HuH-7.5 (cell line): ENCODE data around the gene TAL1.
"Not testable (repeated sequence)": the region's sequence is repeated elsewhere in the genome, so short reads cannot be mapped to it uniquely, and the experiment has no call there.

Experiments used
- DNase-seq: peaks from one replicate; pipeline ENCODE4 v3.0.0; 2011; ENCODE audit warnings: low spot score

The TAL1 gene

GRCh38 chr1:47211796-47212269 is 20.2 kb downstream of the TAL1 start:
- no peak for DNase-seq

- DNase-seq: no peak
Measured at GRCh38 chr1:47210666-47211065, 21.4 kb downstream of the TAL1 start.

- DNase-seq: no peak
Measured at GRCh38 chr1:47209725-47210325, 22.2 kb downstream of the TAL1 start.

GRCh38 chr1:47209091-47209490 is 22.9 kb downstream of the TAL1 start:
- DNase-seq: no peak

GRCh38 chr1:47208374-47208850 is 23.6 kb downstream of the TAL1 start:
- DNase-seq: no peak

GRCh38 chr1:47207803-47208373 is 24.1 kb downstream of the TAL1 start:
- DNase-seq: no peak

- no peak for DNase-seq
Measured at GRCh38 chr1:47205918-47206317, 26.1 kb downstream of the TAL1 start.

- DNase-seq: not testable (repeated sequence)
Measured at GRCh38 chr1:47203504-47203903, 28.5 kb downstream of the TAL1 start.

GRCh38 chr1:47201179-47201578 is 30.8 kb downstream of the TAL1 start:
- DNase-seq: no peak

- no peak for DNase-seq
Measured at GRCh38 chr1:47198214-47198613, 33.8 kb downstream of the TAL1 start.

GRCh38 chr1:47196622-47197021 is 35.4 kb downstream of the TAL1 start:
- DNase-seq: no peak

- not testable (repeated sequence) for DNase-seq
Measured at GRCh38 chr1:47195981-47196380, 36.0 kb downstream of the TAL1 start.

- DNase-seq: no peak
Measured at GRCh38 chr1:47194311-47194710, 37.7 kb downstream of the TAL1 start.

GRCh38 chr1:47193496-47193895 is 38.5 kb downstream of the TAL1 start:
- not testable (repeated sequence) for DNase-seq

- DNase-seq: peak; percentile 67
Measured at GRCh38 chr1:47192458-47193384, 39.3 kb downstream of the TAL1 start.

GRCh38 chr1:47191940-47192457 is 40.0 kb downstream of the TAL1 start:
- no peak for DNase-seq

GRCh38 chr1:47190857-47191256 is 41.2 kb downstream of the TAL1 start:
- DNase-seq: no peak

GRCh38 chr1:47190509-47190855 is 41.5 kb downstream of the TAL1 start:
- no peak for DNase-seq

GRCh38 chr1:47189844-47190508 is 42.0 kb downstream of the TAL1 start, which contains the start of gene PDZK1IP1:
Gene PDZK1IP1, minus strand, starts transcription at chr1:47190036. Its CDS starts 104 bp downstream, at chr1:47189932.
- no peak for DNase-seq

- no peak for DNase-seq
Measured at GRCh38 chr1:47188791-47189785, 42.9 kb downstream of the TAL1 start.

GRCh38 chr1:47187926-47188250 is 44.1 kb downstream of the TAL1 start:
- DNase-seq: no peak
